ENCODE measurements around the gene SORCS1. TPM values are rescaled to one million over a fixed set of nuclear protein-coding genes. Genes with fewer than 3 reads are reported as not detected.

Gene SORCS1
- total and polyA plus RNA-seq, 4 donors = 0.08 to 0.21 (median 0.09) TPM; not detected in 1

GRCh38 chr10:106987362-106987761 is 177.1 kb downstream of the SORCS1 start:
- DNase-seq (ENCODE audit: low spot score) = no peak
- Histone ChIP-seq H3K4me3 (ENCODE audit: low read depth in 1 of 3, low read length in 3 of 3) (no peak overlapping the region), H3K36me3 (ENCODE audit: control insufficient read depth in 4 of 4, insufficient read depth in 3 of 4, low read depth in 1 of 4, low read length in 3 of 4) (no peaks in the 10 kb centered on the region), H3K9me3 (ENCODE audit: control insufficient read depth in 4 of 4, low read length in 3 of 4) (no peaks in the 10 kb centered on the region), H3K9ac (ENCODE audit: low read depth in 1 of 2, low read length in 2 of 2) (no peak overlapping the region), H3K27ac (ENCODE audit: low read depth in 1 of 2, low read length in 2 of 2) (no peak overlapping the region), H3K4me1 (ENCODE audit: control insufficient read depth in 4 of 4, insufficient read depth in 4 of 4, low read length in 3 of 4) (no peaks in the 10 kb centered on the region), H3K27me3 (ENCODE audit: control insufficient read depth in 4 of 4, insufficient read depth in 4 of 4, low read length in 3 of 4) (no peaks in the 10 kb centered on the region)
- 51% methylated on average over 5 of the region's 5 CpGs for whole genome bisulfite sequencing
- TF ChIP-seq TAF1 (conservative IDR thresholded peaks at IDR 0.05) (no peak), NR2F2 (IDR thresholded peaks at IDR 0.05) (no peak), SP1 (IDR thresholded peaks at IDR 0.05) (no peak), REST (IDR thresholded peaks at IDR 0.05) (no peak), EGR1 (IDR thresholded peaks at IDR 0.05; ENCODE audit: low read depth in 2 of 2) (no peak), HNF4A (conservative IDR thresholded peaks at IDR 0.05) (no peak)
- TF ChIP-seq, protein P1, sequence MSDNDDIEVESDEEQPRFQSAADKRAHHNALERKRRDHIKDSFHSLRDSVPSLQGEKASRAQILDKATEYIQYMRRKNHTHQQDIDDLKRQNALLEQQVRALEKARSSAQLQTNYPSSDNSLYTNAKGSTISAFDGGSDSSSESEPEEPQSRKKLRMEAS (IDR thresholded peaks at IDR 0.05) = no peak

DNA sequence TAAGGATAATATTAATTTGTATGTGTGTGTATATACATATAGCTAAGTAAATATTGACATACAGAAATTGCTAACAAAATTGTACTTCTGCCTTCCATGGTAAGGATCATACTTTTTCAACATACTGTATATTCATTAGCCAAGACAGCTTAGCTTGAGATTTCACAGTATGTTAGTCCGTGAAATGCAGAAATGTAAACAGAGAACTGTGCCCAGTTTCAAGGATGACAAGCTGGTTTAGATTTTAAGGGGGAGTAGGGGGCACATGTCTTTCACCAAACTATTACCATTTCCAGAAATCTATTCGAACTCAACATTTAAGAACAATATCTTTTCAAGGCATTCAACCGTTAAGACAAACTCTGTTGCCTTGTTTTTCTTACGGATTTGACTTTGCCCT is 182.2 kb downstream of the SORCS1 start:
- Histone ChIP-seq H3K36me3 (ENCODE audit: control insufficient read depth in 4 of 4, insufficient read depth in 3 of 4, low read depth in 1 of 4, low read length in 3 of 4) (no peaks in the 10 kb centered on the region), H3K9me3 (ENCODE audit: control insufficient read depth in 4 of 4, low read length in 3 of 4) (no peaks in the 10 kb centered on the region), H3K27ac (ENCODE audit: low read depth in 1 of 2, low read length in 2 of 2) (no peak overlapping the region), H3K4me1 (ENCODE audit: control insufficient read depth in 4 of 4, insufficient read depth in 4 of 4, low read length in 3 of 4) (peaks cover 0 to 4% (median 1%) of the 10 kb centered on the region in 4 donors), H3K4me3 (ENCODE audit: low read depth in 1 of 3, low read length in 3 of 3) (no peak overlapping the region), H3K27me3 (ENCODE audit: control insufficient read depth in 4 of 4, insufficient read depth in 4 of 4, low read length in 3 of 4) (no peaks in the 10 kb centered on the region), H3K9ac (ENCODE audit: low read depth in 1 of 2, low read length in 2 of 2) (no peak overlapping the region)
- no peak for DNase-seq (ENCODE audit: low spot score)
- 81% methylated on average over 4 of the region's 4 CpGs for WGBS
- TF ChIP-seq, protein P1 (IDR thresholded peaks at IDR 0.05) = no peak
- TF ChIP-seq FOXA2 (IDR thresholded peaks at IDR 0.05) (no peak), EGR1 (IDR thresholded peaks at IDR 0.05; ENCODE audit: low read depth in 2 of 2) (no peak), CTCF (IDR thresholded peaks at IDR 0.05; ENCODE audit: low read depth, low read length, missing input control) (no peak), NR2F2 (IDR thresholded peaks at IDR 0.05) (no peak), TAF1 (conservative IDR thresholded peaks at IDR 0.05) (no peak)
- TF ChIP-seq, protein P2, sequence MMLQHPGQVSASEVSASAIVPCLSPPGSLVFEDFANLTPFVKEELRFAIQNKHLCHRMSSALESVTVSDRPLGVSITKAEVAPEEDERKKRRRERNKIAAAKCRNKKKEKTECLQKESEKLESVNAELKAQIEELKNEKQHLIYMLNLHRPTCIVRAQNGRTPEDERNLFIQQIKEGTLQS (IDR thresholded peaks at IDR 0.05) = no peak

GRCh38 chr10:106981452-106982075 is 182.9 kb downstream of the SORCS1 start:
- no peak overlapping the region for H3K4me3 ChIP-seq (ENCODE audit: low read depth in 1 of 3, low read length in 3 of 3)
- 86% methylated on average over 6 of the region's 6 CpGs for WGBS
- TF ChIP-seq JUND (IDR thresholded peaks at IDR 0.05) = no peak
- no peak for TF ChIP-seq SP1 (IDR thresholded peaks at IDR 0.05)
- TF ChIP-seq, protein P1 (IDR thresholded peaks at IDR 0.05) = no peak
- no peak for TF ChIP-seq FOXA2 (IDR thresholded peaks at IDR 0.05)
- H3K27me3 ChIP-seq (ENCODE audit: control insufficient read depth in 4 of 4, insufficient read depth in 4 of 4, low read length in 3 of 4) = no peaks in the 10 kb centered on the region
- peaks cover 0 to 4% (median 1%) of the 10 kb centered on the region in 4 donors for H3K4me1 ChIP-seq (ENCODE audit: control insufficient read depth in 4 of 4, insufficient read depth in 4 of 4, low read length in 3 of 4)
- no peak overlapping the region for H3K27ac ChIP-seq (ENCODE audit: low read depth in 1 of 2, low read length in 2 of 2)
- no peak for DNase-seq (ENCODE audit: low spot score)
- no peak overlapping the region for H3K9ac ChIP-seq (ENCODE audit: low read depth in 1 of 2, low read length in 2 of 2)
- no peaks in the 10 kb centered on the region for H3K9me3 ChIP-seq (ENCODE audit: control insufficient read depth in 4 of 4, low read length in 3 of 4)
- no peaks in the 10 kb centered on the region for H3K36me3 ChIP-seq (ENCODE audit: control insufficient read depth in 4 of 4, insufficient read depth in 3 of 4, low read depth in 1 of 4, low read length in 3 of 4)
